ENCODE results near the gene INPP5A.

DNA sequence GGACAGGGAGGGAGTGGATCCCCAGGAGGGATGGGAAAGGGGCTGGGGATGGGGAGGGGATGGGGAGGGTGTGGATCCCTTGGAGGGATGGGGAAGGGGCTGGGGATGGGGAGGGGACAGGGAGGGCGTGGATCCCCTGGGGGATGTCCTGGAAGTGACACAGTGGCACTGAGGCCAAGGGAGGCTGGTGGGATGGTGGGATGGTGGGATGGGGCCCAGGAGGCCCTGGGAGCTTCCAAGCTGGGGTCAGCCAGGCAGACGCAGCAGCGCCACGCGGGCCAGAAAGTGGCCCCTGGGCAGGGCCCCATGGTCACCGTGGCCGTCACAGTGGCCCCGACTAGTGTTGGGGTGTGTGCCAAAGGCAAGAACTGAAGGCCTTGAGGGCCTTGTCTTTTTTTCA is 67.8 kb downstream of the INPP5A start:
- no peak for TF ChIP-seq EZH2phosphoT487 (IDR thresholded peaks at IDR 0.05)
- TF ChIP-seq, protein P1, sequence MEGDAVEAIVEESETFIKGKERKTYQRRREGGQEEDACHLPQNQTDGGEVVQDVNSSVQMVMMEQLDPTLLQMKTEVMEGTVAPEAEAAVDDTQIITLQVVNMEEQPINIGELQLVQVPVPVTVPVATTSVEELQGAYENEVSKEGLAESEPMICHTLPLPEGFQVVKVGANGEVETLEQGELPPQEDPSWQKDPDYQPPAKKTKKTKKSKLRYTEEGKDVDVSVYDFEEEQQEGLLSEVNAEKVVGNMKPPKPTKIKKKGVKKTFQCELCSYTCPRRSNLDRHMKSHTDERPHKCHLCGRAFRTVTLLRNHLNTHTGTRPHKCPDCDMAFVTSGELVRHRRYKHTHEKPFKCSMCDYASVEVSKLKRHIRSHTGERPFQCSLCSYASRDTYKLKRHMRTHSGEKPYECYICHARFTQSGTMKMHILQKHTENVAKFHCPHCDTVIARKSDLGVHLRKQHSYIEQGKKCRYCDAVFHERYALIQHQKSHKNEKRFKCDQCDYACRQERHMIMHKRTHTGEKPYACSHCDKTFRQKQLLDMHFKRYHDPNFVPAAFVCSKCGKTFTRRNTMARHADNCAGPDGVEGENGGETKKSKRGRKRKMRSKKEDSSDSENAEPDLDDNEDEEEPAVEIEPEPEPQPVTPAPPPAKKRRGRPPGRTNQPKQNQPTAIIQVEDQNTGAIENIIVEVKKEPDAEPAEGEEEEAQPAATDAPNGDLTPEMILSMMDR (IDR thresholded peaks at IDR 0.05) = no peak
